Upper lobe of left lung (tissue), 4 donors: ENCODE measurements around the gene PRR15.

Experiments
- POLR2A ChIP-seq, 4 donors: fragments of 450-650 bp; IDR thresholded peaks; one replicate each; pipeline ENCODE4 v1.5.1; 2016 to 2017; ENCODE audit warnings: antibody characterized with exemption in 4 of 4, mild to moderate bottlenecking in 2 of 4
- TF ChIP-seq, protein P1 (sequence below), 6 experiments: fragments of 450-650 bp in 4 of 6; fragments of 200-600 bp in 2 of 6; sonication (generic) in 2 of 6; IDR thresholded peaks; one replicate each; pipeline ENCODE4 v1.5.1; 2016 to 2019; ENCODE audit warnings: antibody characterized with exemption in 6 of 6

GRCh38 chr7:29599026-29599425 lies 35.4 kb downstream of the PRR15 start:
- TF ChIP-seq, protein P1, sequence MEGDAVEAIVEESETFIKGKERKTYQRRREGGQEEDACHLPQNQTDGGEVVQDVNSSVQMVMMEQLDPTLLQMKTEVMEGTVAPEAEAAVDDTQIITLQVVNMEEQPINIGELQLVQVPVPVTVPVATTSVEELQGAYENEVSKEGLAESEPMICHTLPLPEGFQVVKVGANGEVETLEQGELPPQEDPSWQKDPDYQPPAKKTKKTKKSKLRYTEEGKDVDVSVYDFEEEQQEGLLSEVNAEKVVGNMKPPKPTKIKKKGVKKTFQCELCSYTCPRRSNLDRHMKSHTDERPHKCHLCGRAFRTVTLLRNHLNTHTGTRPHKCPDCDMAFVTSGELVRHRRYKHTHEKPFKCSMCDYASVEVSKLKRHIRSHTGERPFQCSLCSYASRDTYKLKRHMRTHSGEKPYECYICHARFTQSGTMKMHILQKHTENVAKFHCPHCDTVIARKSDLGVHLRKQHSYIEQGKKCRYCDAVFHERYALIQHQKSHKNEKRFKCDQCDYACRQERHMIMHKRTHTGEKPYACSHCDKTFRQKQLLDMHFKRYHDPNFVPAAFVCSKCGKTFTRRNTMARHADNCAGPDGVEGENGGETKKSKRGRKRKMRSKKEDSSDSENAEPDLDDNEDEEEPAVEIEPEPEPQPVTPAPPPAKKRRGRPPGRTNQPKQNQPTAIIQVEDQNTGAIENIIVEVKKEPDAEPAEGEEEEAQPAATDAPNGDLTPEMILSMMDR (IDR thresholded peaks at IDR 0.05) = no peak
- TF ChIP-seq POLR2A (IDR thresholded peaks at IDR 0.05) = no peak
